ENCODE data around the gene KCNIP4. TPM values are rescaled to one million over a fixed set of nuclear protein-coding genes. Genes with fewer than 3 reads are reported as not detected.

Gene KCNIP4
- total RNA-seq, 1 donor from 2014 or later, result not detected

GRCh38 chr4:21102667-21103066 is 845.9 kb downstream of the KCNIP4 start:
- Histone ChIP-seq H3K27ac (no peak overlapping the region), H3K36me3 (no peaks in the 10 kb centered on the region), H3K9me3 (no peaks in the 10 kb centered on the region), H3K27me3 (no peaks in the 10 kb centered on the region), H3K4me3 (no peak overlapping the region), H3K4me1 (no peaks in the 10 kb centered on the region)
- DNase-seq, result no peak
- intact Hi-C loops (cut with DNase I), result no loop called here
- no peak for TF ChIP-seq CTCF (IDR thresholded peaks at IDR 0.05)
- ATAC-seq, result no peak

DNA sequence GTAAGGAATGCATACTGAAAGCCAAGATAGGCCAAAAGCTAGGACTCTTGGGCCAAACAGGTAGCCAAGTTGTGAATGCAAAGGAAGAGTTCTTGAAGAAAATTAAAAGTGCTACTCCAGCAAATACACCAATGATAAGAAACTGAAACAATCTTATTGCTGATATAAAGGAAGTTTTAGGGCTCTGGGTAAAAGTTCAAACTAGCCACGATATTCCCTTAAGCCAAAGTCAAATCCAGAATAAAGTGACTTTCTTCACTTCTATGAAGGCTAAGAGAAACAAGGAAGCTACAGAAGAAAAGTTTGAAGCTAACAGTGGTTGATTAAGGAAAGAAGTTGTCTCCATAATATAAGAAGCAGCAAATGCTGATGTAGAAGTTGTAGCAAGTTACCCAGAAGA is 850.7 kb downstream of the KCNIP4 start:
- Histone ChIP-seq H3K4me3 (no peak overlapping the region), H3K27me3 (no peaks in the 10 kb centered on the region), H3K27ac (no peak overlapping the region), H3K9me3 (no peaks in the 10 kb centered on the region), H3K4me1 (no peaks in the 10 kb centered on the region), H3K36me3 (no peaks in the 10 kb centered on the region)
- TF ChIP-seq CTCF (IDR thresholded peaks at IDR 0.05), result no peak
- intact Hi-C loops (cut with DNase I), result no loop called here
- DNase-seq (no peak), ATAC-seq (no peak)

DNA sequence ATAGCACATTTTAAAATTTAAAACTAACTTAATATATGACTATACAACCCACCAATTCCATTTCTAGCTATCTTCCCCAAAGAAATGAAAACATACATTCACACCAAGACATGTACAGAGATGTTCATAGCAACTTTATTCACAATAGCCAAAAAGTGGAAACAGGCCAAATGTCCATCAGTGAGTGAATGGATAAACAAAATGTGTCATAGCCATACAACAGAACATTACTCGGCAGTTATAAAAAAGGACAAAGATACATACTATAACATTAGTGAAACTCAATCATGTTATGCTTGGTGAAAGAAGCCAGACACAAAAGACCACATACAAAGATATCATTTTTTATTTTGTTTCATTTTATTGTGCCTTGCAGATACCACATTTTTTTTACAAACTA is 851.5 kb downstream of the KCNIP4 start:
- no peak overlapping the region for H3K4me3 ChIP-seq
- no peaks in the 10 kb centered on the region for H3K36me3 ChIP-seq
- intact Hi-C loops (cut with DNase I), result no loop called here
- no peak for TF ChIP-seq CTCF (IDR thresholded peaks at IDR 0.05)
- no peaks in the 10 kb centered on the region for H3K4me1 ChIP-seq
- no peak overlapping the region for H3K27ac ChIP-seq
- no peaks in the 10 kb centered on the region for H3K9me3 ChIP-seq
- no peak for ATAC-seq
- DNase-seq, result no peak
- H3K27me3 ChIP-seq, result no peaks in the 10 kb centered on the region

GRCh38 chr4:21092531-21092930 is 856.0 kb downstream of the KCNIP4 start:
- intact Hi-C loops (cut with DNase I), result no loop called here
- ATAC-seq (no peak), DNase-seq (no peak)
- H3K27ac ChIP-seq, result no peak overlapping the region
- H3K4me3 ChIP-seq, result no peak overlapping the region
- no peaks in the 10 kb centered on the region for H3K9me3 ChIP-seq
- no peaks in the 10 kb centered on the region for H3K4me1 ChIP-seq
- H3K27me3 ChIP-seq, result no peaks in the 10 kb centered on the region
- no peak for TF ChIP-seq CTCF (IDR thresholded peaks at IDR 0.05)
- H3K36me3 ChIP-seq, result no peaks in the 10 kb centered on the region

DNA sequence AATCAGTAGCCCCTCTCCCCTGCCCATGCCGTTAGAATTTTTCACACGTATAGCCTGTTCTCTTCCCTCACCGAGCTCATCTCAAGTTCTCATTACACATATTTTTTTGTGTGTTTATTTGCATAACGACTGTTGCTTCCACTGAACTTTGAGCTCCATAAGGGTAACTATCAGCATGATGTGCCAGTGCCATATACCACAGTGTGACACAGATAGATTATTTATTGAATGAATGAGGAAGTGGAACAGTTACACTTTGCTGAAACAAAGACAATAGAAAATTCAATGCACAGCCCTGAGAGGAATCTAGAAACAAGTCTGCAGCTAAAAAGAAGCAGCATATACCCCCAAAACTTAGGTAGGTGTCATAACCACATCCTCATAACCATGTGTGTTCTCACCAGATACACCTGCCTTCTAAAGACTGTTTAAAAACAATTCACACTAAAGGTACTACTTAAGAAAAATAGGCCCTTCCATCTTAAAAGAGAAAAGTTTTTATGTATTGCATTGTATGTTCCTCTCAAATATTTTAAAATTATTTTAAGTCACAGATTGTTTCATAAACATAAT is 858.4 kb downstream of the KCNIP4 start:
- DNase-seq, result no peak
- H3K4me3 ChIP-seq, result no peak overlapping the region
- intact Hi-C loops (cut with DNase I), result no loop called here
- H3K9me3 ChIP-seq, result no peaks in the 10 kb centered on the region
- no peak overlapping the region for H3K27ac ChIP-seq
- H3K27me3 ChIP-seq, result no peaks in the 10 kb centered on the region
- TF ChIP-seq CTCF (IDR thresholded peaks at IDR 0.05), result no peak
- no peak for ATAC-seq
- H3K36me3 ChIP-seq, result no peaks in the 10 kb centered on the region
- no peaks in the 10 kb centered on the region for H3K4me1 ChIP-seq

- TF ChIP-seq CTCF (IDR thresholded peaks at IDR 0.05), result no peak
- Histone ChIP-seq H3K4me1 (no peaks in the 10 kb centered on the region), H3K27ac (no peak overlapping the region), H3K27me3 (no peaks in the 10 kb centered on the region), H3K4me3 (no peak overlapping the region), H3K36me3 (no peaks in the 10 kb centered on the region), H3K9me3 (no peaks in the 10 kb centered on the region)
- no peak for DNase-seq
- no peak for ATAC-seq
- intact Hi-C loops (cut with DNase I), result no loop called here
Observed at GRCh38 chr4:21083413-21083812, 865.2 kb downstream of the KCNIP4 start.

Data from upper lobe of right lung (tissue), 1 donor.